SK-N-MC (cell line): ENCODE measurements around the gene TMPRSS4.

ENCODE experiments used
- EZH2 ChIP-seq: fragments of 200-600 bp; sonication (generic); IDR thresholded peaks from one replicate; pipeline ENCODE4 v1.6.1; 2017; ENCODE audit warnings: antibody characterized with exemption
- FOXP2 ChIP-seq: optimal IDR thresholded peaks from 2 replicates; pipeline ENCODE3; 2011; ENCODE audit warnings: mild to moderate bottlenecking, moderate library complexity; ENCODE audit not compliant: insufficient read depth; ENCODE audit errors: extremely low read length, control extremely low read depth

DNA sequence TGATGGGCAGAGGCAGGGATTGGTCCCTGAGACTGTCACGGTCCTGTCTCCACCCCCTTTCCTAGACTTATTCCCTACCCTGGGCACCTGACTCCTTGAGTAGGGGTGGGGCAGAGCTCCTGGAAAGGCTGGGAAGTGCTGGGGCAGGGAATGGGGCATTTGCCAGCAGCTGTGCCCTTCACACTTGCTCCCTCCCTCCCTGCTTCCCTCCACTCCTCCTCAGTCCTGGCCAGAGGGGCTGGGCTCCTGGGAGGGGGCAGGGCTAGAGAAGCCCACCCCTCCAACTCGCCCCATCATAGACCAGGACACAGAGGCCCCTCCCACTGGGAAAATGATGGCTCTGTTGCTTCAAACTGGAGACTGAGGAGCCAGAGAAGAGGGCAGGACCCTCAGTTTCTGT, 88.0 kb downstream of the TMPRSS4 start:
- no peak for TF ChIP-seq EZH2
- no peak for TF ChIP-seq FOXP2
